Measurements from ENCODE around the gene RNF130. TPM values are rescaled to one million over a fixed set of nuclear protein-coding genes. Genes with fewer than 3 reads are reported as not detected.
A peak's percentile ranks its signal among the peaks of the same experiment; 100 is the strongest.

RNF130 gene
- total and polyA plus RNA-seq, 7 donors, result 34.3 to 144 (median 64.1) TPM

GRCh38 chr5:180114304-180115003 is 42.9 kb upstream of the RNF130 start:
- Histone ChIP-seq H3K36me3 (no peaks in the 10 kb centered on the region), H3K4me3 (no peak overlapping the region), H3K27me3 (no peaks in the 10 kb centered on the region), H3K9me3 (no peaks in the 10 kb centered on the region), H3K4me1 (no peaks in the 10 kb centered on the region), H3K27ac (no peak overlapping the region)
- peak; percentile 57 for DNase-seq
- intact Hi-C loops (cut with DNase I), result no loop called here
- TF ChIP-seq EP300 (IDR thresholded peaks at IDR 0.05) (no peak), CTCF (IDR thresholded peaks at IDR 0.05) (no peak), POLR2AphosphoS5 (IDR thresholded peaks at IDR 0.05) (no peak)
- 85 to 90% methylated on average over 23 of the region's 23 CpGs for WGBS, 2 donors

- DNase-seq, result peak; percentile 43
- Histone ChIP-seq H3K9me3 (no peaks in the 10 kb centered on the region), H3K4me1 (no peaks in the 10 kb centered on the region), H3K27ac (no peak overlapping the region), H3K36me3 (no peaks in the 10 kb centered on the region), H3K4me3 (no peak overlapping the region), H3K27me3 (no peaks in the 10 kb centered on the region)
- 89 to 94% methylated on average over 23 of the region's 23 CpGs for WGBS, 2 donors
- no peak for TF ChIP-seq CTCF (IDR thresholded peaks at IDR 0.05)
- no peak for TF ChIP-seq POLR2A (IDR thresholded peaks at IDR 0.05)
- TF ChIP-seq POLR2AphosphoS5 (IDR thresholded peaks at IDR 0.05), result no peak
- no peak for TF ChIP-seq EP300 (IDR thresholded peaks at IDR 0.05)
- intact Hi-C loops (cut with DNase I), result no loop called here
Measured at GRCh38 chr5:180113660-180114303, 42.2 kb upstream of the RNF130 start.

GRCh38 chr5:180112181-180112861 is 40.8 kb upstream of the RNF130 start:
- Histone ChIP-seq H3K4me1 (no peaks in the 10 kb centered on the region), H3K9me3 (peaks cover 0 to 5% (median 0%) of the 10 kb centered on the region in 4 donors), H3K4me3 (no peak overlapping the region), H3K36me3 (no peaks in the 10 kb centered on the region), H3K27ac (no peak overlapping the region), H3K27me3 (no peaks in the 10 kb centered on the region)
- DNase-seq, result peak; percentile 48
- TF ChIP-seq POLR2A (IDR thresholded peaks at IDR 0.05) (no peak), CTCF (IDR thresholded peaks at IDR 0.05) (no peak), EP300 (IDR thresholded peaks at IDR 0.05) (no peak), POLR2AphosphoS5 (IDR thresholded peaks at IDR 0.05) (no peak)
- 79 to 90% methylated on average over 15 of the region's 15 CpGs for whole genome bisulfite sequencing, 2 donors
- intact Hi-C loops (cut with DNase I), result no loop called here

- no peaks in the 10 kb centered on the region for H3K4me1 ChIP-seq
- TF ChIP-seq EP300 (IDR thresholded peaks at IDR 0.05), result no peak
- TF ChIP-seq POLR2A (IDR thresholded peaks at IDR 0.05), result no peak
- TF ChIP-seq POLR2AphosphoS5 (IDR thresholded peaks at IDR 0.05), result no peak
- no peak for TF ChIP-seq CTCF (IDR thresholded peaks at IDR 0.05)
- WGBS, 2 donors, result 86 to 91% methylated on average over 7 of the region's 7 CpGs
- intact Hi-C loops (cut with DNase I), result no loop called here
- H3K27me3 ChIP-seq, result no peaks in the 10 kb centered on the region
- H3K27ac ChIP-seq, result no peak overlapping the region
- H3K9me3 ChIP-seq, result peaks cover 0 to 10% (median 0%) of the 10 kb centered on the region in 4 donors
- no peak overlapping the region for H3K4me3 ChIP-seq
- H3K36me3 ChIP-seq, result no peaks in the 10 kb centered on the region
- peak; percentile 37 for DNase-seq
Measured at GRCh38 chr5:180111273-180112002, 39.9 kb upstream of the RNF130 start.
